ENCODE measurements around the gene HEY2.
"Not testable (repeated sequence)": the region's sequence is repeated elsewhere in the genome, so short reads cannot be mapped to it uniquely, and the experiment has no call there.

HEY2 gene

DNA sequence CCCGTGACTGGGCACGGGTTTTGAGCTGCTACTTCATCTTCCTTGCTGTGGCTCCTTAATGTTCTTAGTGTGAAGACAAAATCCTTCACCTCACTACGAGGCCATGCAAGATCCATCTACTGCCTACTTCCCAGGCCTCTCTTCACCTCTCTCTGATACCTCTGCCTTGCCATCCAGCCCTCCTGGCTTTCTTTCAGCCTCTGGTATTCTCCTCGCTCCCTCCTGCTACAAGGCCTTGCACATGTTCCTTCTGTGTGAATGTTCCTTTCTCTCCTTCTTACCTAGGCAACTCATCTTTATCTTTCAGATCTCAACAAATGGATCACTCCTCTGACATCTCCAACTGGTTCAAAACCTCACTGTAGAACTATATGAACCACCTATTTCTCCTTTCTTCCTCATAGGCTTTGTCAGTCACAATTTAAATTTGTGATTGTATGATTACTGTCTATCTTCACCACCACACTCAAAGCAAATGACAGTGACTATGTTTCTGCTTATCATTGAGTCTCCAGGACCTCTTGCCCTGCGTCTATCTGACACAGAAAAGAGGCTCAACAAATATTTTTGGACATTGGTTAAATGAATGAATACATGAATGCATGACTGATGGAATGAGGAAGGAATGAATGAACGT, 19.8 kb downstream of the HEY2 start:
- no peak for DNase-seq (ENCODE audit: low read depth in 2 of 3, low spot score in 1 of 3)

DNA sequence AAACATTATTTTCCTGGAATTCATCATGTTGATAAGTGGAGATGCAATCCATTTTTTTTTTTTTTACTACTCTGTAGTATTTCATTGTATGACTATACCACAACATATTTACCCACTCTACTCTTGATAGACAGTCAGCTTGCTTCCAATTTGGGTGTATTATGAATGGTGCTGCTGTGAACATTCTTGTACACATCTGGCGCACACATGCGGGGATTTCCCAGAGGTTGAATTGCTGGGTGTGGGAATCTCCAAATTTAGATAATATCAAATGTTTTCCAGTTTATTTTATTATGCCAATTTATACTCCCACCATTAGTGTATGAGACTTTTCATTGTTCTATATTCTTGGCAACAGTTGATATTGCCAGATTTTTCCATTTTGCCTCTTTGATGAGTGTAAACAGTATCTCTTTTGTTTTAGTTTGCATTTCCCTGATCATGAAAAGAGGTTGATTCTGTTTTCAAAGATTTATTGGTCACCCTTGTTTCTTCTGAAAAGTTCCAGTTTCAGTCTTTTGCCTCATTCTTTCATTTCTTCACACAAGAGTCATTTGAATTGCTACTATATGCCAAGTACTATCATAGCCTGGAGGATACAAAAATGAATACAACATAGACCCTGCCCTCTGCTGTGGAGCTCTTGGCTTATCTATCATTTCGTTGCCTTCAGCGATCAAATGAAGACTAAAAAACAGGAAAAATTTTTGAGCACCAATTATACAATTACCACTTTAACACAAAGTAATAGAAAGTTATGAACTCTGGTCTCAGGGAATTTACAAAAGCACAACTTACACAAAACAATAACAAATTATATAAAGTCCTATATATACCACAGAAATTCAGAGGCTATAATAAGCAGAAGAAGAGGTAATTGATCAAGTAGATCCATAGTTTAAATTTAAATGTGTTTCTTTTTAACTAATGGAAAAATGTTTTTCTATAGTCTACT, 24.2 kb downstream of the HEY2 start:
- no peak for DNase-seq (ENCODE audit: low read depth in 2 of 3, low spot score in 1 of 3)

GRCh38 chr6:125776107-125776826, 26.8 kb downstream of the HEY2 start:
- DNase-seq (ENCODE audit: low read depth in 2 of 3, low spot score in 1 of 3), result not testable (repeated sequence)

DNA sequence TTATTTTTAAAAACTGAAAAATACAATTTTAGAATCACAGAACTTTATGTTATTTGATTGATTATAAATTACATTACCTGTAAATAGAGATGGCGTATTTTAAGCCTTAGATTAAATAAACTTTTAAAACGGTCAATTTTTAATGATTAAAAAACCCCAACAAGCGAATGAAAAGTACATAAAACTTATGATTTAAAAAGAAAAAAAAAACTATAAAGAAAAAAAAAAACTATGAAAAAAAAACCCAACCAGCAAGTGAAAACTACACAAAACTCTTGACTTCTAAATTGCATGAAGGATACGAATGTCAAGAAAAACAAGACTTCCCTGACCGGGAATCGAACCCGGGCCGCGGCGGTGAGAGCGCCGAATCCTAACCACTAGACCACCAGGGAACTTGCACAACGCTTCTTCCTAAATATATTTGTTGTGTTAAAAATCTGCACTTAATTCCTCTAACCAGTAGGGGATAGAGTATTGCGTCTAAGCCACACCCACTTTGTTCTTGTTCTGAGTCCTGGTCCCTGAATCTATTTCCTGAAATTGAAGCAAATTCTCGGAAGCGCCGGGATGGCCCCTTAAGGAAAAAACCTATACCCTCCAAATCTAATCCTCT, 30.6 kb downstream of the HEY2 start:
- DNase-seq (ENCODE audit: low read depth in 2 of 3, low spot score in 1 of 3), result peak; percentile 73 to 93 (median 77)

DNA sequence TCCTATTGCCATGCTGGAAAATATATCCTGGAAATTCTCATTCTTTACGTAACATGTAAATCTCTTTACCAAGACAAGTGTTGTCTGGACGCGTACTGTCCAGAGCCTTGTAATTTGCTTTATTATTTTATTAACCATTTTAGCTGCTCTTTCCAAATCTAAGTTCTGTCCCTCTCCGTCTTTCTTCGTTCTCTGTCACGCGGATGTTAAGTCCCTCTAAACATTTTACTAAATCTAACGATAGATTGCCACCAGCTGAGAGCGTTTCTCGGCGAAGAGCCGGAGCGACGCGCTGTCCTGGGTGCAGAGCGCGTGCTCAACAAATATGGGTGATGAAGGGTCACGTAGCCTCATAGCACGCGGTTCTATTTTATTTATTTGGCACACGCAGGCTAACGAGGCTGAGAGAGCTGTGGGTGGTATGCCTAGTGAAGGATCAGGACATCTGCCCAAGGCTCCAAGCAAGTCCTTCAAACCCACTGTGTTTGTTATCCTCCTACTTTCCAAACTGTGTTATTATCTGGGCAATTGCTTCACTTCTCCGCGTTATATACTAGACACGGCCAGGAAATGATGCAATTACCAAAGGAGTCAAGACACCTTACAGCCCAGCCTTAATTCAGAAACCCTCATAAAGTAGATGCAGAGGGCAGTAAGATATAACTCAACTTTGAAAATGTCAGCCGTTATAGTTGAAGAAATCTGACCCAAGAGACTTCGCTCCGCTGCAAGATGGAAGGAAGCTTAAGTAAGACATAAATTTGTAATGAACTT, 31.3 kb downstream of the HEY2 start:
- peak; percentile 31 to 52 (median 45) for DNase-seq (ENCODE audit: low read depth in 2 of 3, low spot score in 1 of 3)

DNA sequence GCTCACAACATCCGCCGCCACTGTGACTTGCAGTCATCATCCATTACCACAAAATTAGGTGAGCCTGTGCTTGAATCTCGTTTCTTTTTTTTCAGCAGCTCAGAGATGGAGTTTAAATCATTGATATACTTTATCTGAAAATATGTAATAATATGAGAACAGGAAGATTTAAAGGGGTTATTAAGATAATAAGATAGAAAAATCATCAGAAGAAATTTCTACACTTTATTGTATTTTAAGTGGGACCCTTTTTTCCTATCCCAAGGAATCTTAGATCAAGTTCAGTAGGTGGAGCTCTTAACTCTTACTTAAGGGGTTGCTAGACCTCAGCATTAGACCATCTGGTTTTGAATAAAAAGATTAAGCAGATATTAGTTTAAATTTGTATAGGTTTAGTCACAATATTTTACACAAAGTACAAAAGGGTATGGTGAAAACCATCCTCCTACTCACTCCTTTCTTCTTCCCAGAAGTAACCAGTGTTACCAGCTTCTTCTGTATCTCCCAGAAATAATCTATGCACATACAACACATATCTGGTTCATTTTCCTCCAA, 32.0 kb downstream of the HEY2 start:
- DNase-seq (ENCODE audit: low read depth in 2 of 3, low spot score in 1 of 3), result peak in 1 of 3 donors; percentile 26

DNA sequence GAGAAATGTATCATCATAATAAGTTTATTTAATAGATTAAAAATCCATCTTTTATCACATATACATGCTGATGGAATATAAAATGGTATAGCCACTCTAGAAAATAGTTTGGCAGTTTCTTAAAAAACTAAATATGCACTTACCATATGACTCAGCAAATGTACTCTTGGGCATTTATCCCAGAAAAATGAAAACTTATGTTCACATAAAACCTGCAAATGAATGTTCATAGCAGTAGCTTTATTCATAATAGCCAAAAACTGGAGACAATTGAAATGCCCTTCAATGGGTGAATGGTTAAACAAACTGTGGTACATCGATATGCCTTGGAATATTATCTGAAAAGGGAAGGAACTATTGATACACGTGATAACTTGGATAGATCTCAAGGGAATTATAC, 34.9 kb downstream of the HEY2 start:
- DNase-seq (ENCODE audit: low read depth in 2 of 3, low spot score in 1 of 3), result no peak

- no peak for DNase-seq (ENCODE audit: low read depth in 2 of 3, low spot score in 1 of 3)
Observed at GRCh38 chr6:125787791-125788190, 38.4 kb downstream of the HEY2 start.

- no peak for DNase-seq (ENCODE audit: low read depth in 2 of 3, low spot score in 1 of 3)
Observed at GRCh38 chr6:125789167-125789566, 39.7 kb downstream of the HEY2 start.

DNA sequence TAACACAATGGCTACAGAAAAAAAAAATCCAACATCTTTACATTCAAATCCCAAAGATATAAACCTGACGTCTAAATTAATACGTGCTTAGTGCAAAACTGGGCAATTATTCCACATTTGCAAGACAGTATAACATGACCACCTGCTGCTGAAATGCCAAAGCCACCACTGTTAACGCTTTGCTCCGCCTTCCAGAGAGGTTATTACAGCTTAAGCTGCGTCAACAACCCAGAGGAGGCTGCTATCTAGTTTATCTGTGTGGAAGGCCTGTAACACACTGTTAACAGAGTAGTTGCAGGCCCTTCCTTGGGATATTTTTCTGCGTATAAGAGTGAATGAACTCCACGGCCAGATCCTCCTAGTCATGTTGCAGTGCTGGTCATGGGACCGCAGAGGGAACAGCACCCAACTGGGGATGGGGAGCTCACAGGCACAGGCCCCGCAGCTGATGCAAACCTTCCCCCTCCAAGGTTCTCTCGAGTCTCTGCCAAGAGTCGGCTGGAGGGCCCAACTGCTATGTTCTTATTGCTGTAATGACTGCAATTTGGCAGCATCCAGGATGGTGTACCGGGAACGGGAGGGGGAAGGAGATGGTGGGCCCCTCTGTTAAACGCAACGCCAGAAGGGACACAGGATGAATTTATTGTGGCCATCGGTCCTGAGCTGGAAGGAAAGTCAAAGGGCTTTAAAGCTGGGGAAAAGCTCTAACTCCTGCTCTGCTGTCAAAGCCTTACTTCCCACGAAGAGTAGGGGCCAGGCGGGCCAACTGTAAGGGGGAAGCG, 40.3 kb downstream of the HEY2 start:
- DNase-seq (ENCODE audit: low read depth in 2 of 3, low spot score in 1 of 3), result peak in 2 of 3 donors; percentile 16 to 31

DNA sequence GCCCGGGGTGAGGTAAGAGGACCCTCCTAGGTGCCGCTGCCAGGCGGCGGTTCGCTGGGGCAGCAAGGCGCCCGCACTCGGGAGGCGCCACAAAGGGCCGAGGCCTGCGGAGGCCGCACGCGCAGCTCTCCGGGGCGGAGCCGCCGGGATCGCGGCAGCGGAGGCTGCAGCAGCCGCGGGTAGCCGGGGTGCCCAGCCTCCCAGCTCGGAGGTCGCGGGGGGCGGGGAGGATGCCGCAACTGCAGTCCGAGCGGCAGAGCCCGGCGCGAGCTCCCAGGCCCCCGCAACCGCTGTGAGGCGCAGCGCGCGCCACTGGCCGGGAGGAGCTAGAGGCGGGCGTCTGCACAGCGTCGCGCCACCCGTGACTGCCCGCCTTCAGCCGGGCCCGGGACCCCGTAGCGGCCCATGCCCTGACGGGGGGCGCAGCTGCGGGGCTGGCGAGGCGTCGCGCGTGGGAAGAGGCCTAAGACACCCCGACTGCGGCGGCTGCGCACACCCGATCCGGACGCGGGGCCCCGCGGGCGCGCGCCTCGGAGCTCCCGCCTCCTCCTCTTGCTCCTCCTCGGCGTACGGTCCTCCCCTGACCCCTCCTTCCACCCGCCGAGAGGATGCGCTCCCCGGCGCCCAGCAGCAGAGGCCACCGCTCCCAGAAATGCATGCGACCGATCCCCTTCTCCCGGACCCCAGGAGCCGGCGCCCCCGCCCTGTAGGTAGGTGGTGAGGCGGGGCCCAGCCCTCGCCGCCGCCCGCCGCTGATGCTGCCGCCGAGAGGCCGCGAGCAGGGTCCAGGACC, 41.1 kb downstream of the HEY2 start, which contains the start of gene NCOA7:
Gene NCOA7, plus strand, starts transcription at position 603 of the 793 bp plus-strand sequence. CDS start 24,395 bp downstream, outside the sequence.
- peak; percentile 44 to 74 (median 59) for DNase-seq (ENCODE audit: low read depth in 2 of 3, low spot score in 1 of 3)

- peak in 1 of 3 donors; percentile 39 for DNase-seq (ENCODE audit: low read depth in 2 of 3, low spot score in 1 of 3)
Observed at GRCh38 chr6:125791151-125791819, 41.9 kb downstream of the HEY2 start.

- DNase-seq (ENCODE audit: low read depth in 2 of 3, low spot score in 1 of 3), result no peak
Observed at GRCh38 chr6:125791820-125792165, 42.4 kb downstream of the HEY2 start.

DNA sequence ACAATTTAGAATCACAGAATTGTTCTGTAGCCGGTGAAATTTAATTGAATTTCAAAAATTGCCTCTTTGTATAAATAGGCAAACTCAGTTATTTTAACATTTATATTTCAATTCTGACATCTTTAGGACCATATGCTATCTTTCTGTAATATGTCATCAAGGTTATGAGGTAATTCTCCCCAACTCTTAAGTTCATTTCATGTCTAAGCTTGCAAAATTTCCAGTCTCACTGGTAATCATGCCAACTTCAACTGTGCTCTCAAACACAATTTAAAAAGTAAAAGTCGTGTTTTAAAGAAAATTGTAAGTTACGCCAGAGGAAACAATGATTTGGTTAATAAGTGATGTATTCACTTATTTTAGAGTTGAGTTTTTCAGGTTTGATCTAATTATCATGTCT, 42.7 kb downstream of the HEY2 start:
- DNase-seq (ENCODE audit: low read depth in 2 of 3, low spot score in 1 of 3), result no peak

GRCh38 chr6:125792680-125793079, 43.2 kb downstream of the HEY2 start:
- no peak for DNase-seq (ENCODE audit: low read depth in 2 of 3, low spot score in 1 of 3)

GRCh38 chr6:125793280-125793679, 43.8 kb downstream of the HEY2 start:
- no peak for DNase-seq (ENCODE audit: low read depth in 2 of 3, low spot score in 1 of 3)

DNA sequence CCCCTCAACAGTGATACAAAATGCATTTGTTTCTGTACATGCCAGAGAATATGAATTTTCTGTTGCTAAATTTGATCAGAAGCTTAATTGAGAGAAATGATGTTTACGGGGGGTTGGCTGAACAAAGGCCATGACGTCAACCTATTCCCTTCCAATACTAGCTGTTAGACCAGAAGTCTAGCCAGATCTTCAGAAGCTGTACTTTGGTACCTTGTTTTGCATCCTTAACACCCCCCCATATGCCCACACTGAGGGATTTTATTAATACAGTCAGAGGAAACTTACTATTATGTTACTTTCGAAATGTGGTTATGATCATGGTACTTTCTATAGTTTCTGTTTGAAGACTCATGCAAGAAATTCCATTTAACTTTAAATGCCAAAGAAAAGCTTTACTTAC, 44.4 kb downstream of the HEY2 start:
- DNase-seq (ENCODE audit: low read depth in 2 of 3, low spot score in 1 of 3), result no peak

All from stimulated activated CD4-positive, alpha-beta T cell treated with anti-CD3 and anti-CD28 coated beads, Interleukin-12 subunit alpha, Interleukin-12 subunit beta, amount 100 ng/mL, for 48 hours (primary cell).